HG02798 (cell line): ENCODE measurements around the gene AMZ2.

Experiments used
- ATAC-seq: cut with Tn5 transposase; IDR thresholded peaks from one replicate; pipeline ENCODE4 v1.9.1; 2021; ENCODE audit warnings: mild to moderate bottlenecking; ENCODE audit not compliant: unreplicated experiment, poor library complexity

Gene AMZ2

GRCh38 chr17:68289936-68290267, 42.1 kb downstream of the AMZ2 start:
- no peak for ATAC-seq

GRCh38 chr17:68290268-68290954, 42.6 kb downstream of the AMZ2 start:
- ATAC-seq = no peak

GRCh38 chr17:68290955-68291835, 43.4 kb downstream of the AMZ2 start, which contains the start of the genes ARSG and SLC16A6:
ARSG (plus strand) TSS chr17:68291495; CDS start chr17:68307494, 15,999 bp downstream.
SLC16A6 (minus strand) TSS chr17:68291127; CDS start chr17:68278320, 12,807 bp downstream.
- ATAC-seq = peak; percentile 64

- ATAC-seq = peak; percentile 62
Measured at GRCh38 chr17:68291836-68292688, 44.2 kb downstream of the AMZ2 start.

GRCh38 chr17:68292689-68293040, 44.8 kb downstream of the AMZ2 start:
- ATAC-seq = no peak

- ATAC-seq = no peak
Measured at GRCh38 chr17:68293490-68294195, 45.8 kb downstream of the AMZ2 start.

GRCh38 chr17:68294196-68294555, 46.3 kb downstream of the AMZ2 start:
- no peak for ATAC-seq

- no peak for ATAC-seq
Measured at GRCh38 chr17:68294617-68295016, 46.8 kb downstream of the AMZ2 start.

- no peak for ATAC-seq
Measured at GRCh38 chr17:68295086-68295485, 47.2 kb downstream of the AMZ2 start.

GRCh38 chr17:68296217-68297191, 48.7 kb downstream of the AMZ2 start:
- ATAC-seq = no peak

- ATAC-seq = no peak
Measured at GRCh38 chr17:68297195-68297594, 49.4 kb downstream of the AMZ2 start.

- ATAC-seq = no peak
Measured at GRCh38 chr17:68298601-68299000, 50.8 kb downstream of the AMZ2 start.

GRCh38 chr17:68299817-68300216, 52.0 kb downstream of the AMZ2 start:
- no peak for ATAC-seq

- no peak for ATAC-seq
Measured at GRCh38 chr17:68301438-68301959, 53.7 kb downstream of the AMZ2 start.

- ATAC-seq = no peak
Measured at GRCh38 chr17:68302066-68302564, 54.3 kb downstream of the AMZ2 start.

GRCh38 chr17:68302666-68303065, 54.8 kb downstream of the AMZ2 start:
- ATAC-seq = no peak

GRCh38 chr17:68304706-68305105, 56.9 kb downstream of the AMZ2 start:
- ATAC-seq = no peak

- no peak for ATAC-seq
Measured at GRCh38 chr17:68305142-68305541, 57.3 kb downstream of the AMZ2 start.
